Esophagus squamous epithelium (tissue), 5 donors: Measurements from ENCODE around the gene CPED1. TPM values are rescaled to one million over a fixed set of nuclear protein-coding genes. Genes with fewer than 3 reads are reported as not detected.
"Not testable (repeated sequence)": the region's sequence is repeated elsewhere in the genome, so short reads cannot be mapped to it uniquely, and the experiment has no call there.

ENCODE experiments used
- DNase-seq: peaks from one replicate; lab custom pipeline; 2025; lab: John Stamatoyannopoulos, UW
- H3K27ac ChIP-seq, 4 donors: fragments of 200-600 bp; sonication (generic); one replicate each; pipeline ENCODE4 v1.5.1; 2016 to 2019; ENCODE audit warnings: mild to moderate bottlenecking in 1 of 4
- H3K27me3 ChIP-seq, 4 donors: fragments of 200-600 bp; sonication (generic); 1 replicate in 3 of 4; 2 replicates in 1 of 4; pipeline versions ENCODE4 v1.5.1 to v1.6.0; 2017 to 2021; ENCODE audit warnings: antibody characterized with exemption in 1 of 4
- H3K36me3 ChIP-seq, 3 donors: fragments of 200-600 bp; sonication (generic); one replicate each; pipeline ENCODE4 v1.5.1; 2016 to 2019
- H3K4me1 ChIP-seq, 3 donors: fragments of 200-600 bp; sonication (generic); one replicate each; pipeline ENCODE4 v1.5.1; 2017 to 2019
- H3K4me3 ChIP-seq, 4 donors: fragments of 200-600 bp; sonication (generic); 1 replicate in 3 of 4; 2 replicates in 1 of 4; pipeline ENCODE4 v1.5.1; 2016 to 2019; ENCODE audit warnings: mild to moderate bottlenecking in 2 of 4, moderate library complexity in 1 of 4
- H3K9me3 ChIP-seq, 3 donors: fragments of 200-600 bp; sonication (generic); one replicate each; pipeline ENCODE4 v1.5.1; 2016 to 2019
- POLR2A ChIP-seq, 4 donors: fragments of 450-650 bp; IDR thresholded peaks; one replicate each; pipeline ENCODE4 v1.6.1; 2017; ENCODE audit warnings: antibody characterized with exemption in 4 of 4, mild to moderate bottlenecking in 4 of 4, moderate library complexity in 3 of 4
- WGBS, 2 donors: methylation state at CpG; one replicate each; pipeline ENCODE4 v1.1.5; 2018; 5-methylcytosine and 5-hydroxymethylcytosine counted together
- intact Hi-C: fragments of 100-400 bp; cut with DNase I; formaldehyde crosslinking; loops from one replicate; pipeline ENCODE4 v1.15.0; 2022
- total RNA-seq, 4 donors: library from RNA; depleted of rRNA; stranded (reverse); fragments of >200 nt; gene quantifications; one replicate each; pipeline ENCODE4 v1.1.0, GENCODE V29; 2016
- TF ChIP-seq, protein P1 (sequence below), 6 experiments: fragments of 450-650 bp in 4 of 6; fragments of 200-600 bp in 2 of 6; sonication (generic) in 2 of 6; IDR thresholded peaks; one replicate each; pipeline ENCODE4 v1.5.1; 2016 to 2019; ENCODE audit warnings: antibody characterized with exemption in 6 of 6, mild to moderate bottlenecking in 4 of 6, moderate library complexity in 4 of 6
- donor health status: DM: yes; HTN: yes; CAD: no.

Gene CPED1
- total RNA-seq, 4 donors from 2014 or later, result 0.61 to 6.3 (median 2.3) TPM

DNA sequence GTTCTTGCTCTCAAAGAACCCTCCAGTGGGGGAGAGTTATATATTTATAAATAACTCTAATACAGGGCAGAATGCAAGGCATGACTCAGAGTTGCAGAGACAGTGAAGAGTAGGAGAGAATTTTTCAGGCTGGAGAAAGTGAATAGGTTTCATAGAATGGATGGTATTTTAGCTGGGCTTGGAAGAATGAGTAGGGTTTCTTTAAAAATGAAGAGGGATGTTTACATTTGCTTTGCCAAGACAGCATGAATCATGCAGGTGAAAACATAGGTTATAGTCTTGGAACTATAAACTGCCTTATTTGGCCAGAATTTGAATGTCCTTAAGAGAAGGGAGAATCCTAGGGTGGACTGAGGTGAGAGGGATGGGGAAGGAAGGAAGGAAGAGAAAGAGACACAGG, 124.8 kb downstream of the CPED1 start:
- H3K4me1 ChIP-seq, result no peaks in the 10 kb centered on the region
- H3K36me3 ChIP-seq, result no peaks in the 10 kb centered on the region
- H3K27ac ChIP-seq, result no peak overlapping the region
- H3K9me3 ChIP-seq, result no peaks in the 10 kb centered on the region
- intact Hi-C loops, result no loop called here
- TF ChIP-seq POLR2A (IDR thresholded peaks at IDR 0.05), result no peak
- H3K27me3 ChIP-seq, result no peaks in the 10 kb centered on the region
- DNase-seq, result no peak
- H3K4me3 ChIP-seq, result no peak overlapping the region

- Histone ChIP-seq H3K4me3 (no peak overlapping the region), H3K9me3 (no peaks in the 10 kb centered on the region), H3K27ac (no peak overlapping the region), H3K36me3 (no peaks in the 10 kb centered on the region), H3K4me1 (no peaks in the 10 kb centered on the region), H3K27me3 (no peaks in the 10 kb centered on the region)
- WGBS, 2 donors, result 42 to 67% methylated on average over 1 of the region's 1 CpG
- DNase-seq, result no peak
- TF ChIP-seq POLR2A (IDR thresholded peaks at IDR 0.05), result no peak
- TF ChIP-seq, protein P1, sequence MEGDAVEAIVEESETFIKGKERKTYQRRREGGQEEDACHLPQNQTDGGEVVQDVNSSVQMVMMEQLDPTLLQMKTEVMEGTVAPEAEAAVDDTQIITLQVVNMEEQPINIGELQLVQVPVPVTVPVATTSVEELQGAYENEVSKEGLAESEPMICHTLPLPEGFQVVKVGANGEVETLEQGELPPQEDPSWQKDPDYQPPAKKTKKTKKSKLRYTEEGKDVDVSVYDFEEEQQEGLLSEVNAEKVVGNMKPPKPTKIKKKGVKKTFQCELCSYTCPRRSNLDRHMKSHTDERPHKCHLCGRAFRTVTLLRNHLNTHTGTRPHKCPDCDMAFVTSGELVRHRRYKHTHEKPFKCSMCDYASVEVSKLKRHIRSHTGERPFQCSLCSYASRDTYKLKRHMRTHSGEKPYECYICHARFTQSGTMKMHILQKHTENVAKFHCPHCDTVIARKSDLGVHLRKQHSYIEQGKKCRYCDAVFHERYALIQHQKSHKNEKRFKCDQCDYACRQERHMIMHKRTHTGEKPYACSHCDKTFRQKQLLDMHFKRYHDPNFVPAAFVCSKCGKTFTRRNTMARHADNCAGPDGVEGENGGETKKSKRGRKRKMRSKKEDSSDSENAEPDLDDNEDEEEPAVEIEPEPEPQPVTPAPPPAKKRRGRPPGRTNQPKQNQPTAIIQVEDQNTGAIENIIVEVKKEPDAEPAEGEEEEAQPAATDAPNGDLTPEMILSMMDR (IDR thresholded peaks at IDR 0.05), result no peak
- intact Hi-C loops, result no loop called here
These were observed 127.9 kb downstream of the CPED1 start for GRCh38 chr7:121116396-121116795.

DNA sequence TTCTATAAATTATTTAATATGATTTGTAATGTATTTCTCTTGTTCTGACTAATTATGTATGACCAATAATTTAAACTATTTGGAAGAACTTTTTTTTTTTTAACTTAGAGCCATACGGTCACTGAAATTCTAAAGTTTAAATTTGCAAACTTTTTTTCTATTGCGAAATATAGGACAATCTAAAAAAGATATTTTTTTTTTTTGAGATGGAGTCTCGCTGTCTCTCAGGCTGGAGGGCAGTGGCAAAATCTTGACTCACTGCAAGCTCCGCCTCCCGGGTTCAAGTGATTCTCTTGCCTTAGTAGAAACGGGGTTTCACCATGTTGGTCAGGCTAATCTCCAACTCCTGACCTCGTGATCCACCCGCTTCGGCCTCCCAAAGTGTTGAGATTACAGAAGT, 130.5 kb downstream of the CPED1 start:
- WGBS, 2 donors, result 88 to 89% methylated on average over 8 to 9 of the region's 9 CpGs
- no peak for TF ChIP-seq POLR2A (IDR thresholded peaks at IDR 0.05)
- TF ChIP-seq, protein P1 (IDR thresholded peaks at IDR 0.05), result no peak
- Histone ChIP-seq H3K36me3 (no peaks in the 10 kb centered on the region), H3K9me3 (no peaks in the 10 kb centered on the region), H3K27me3 (no peaks in the 10 kb centered on the region), H3K27ac (no peak overlapping the region), H3K4me3 (no peak overlapping the region), H3K4me1 (no peaks in the 10 kb centered on the region)
- intact Hi-C loops, result no loop called here
- DNase-seq, result no peak

DNA sequence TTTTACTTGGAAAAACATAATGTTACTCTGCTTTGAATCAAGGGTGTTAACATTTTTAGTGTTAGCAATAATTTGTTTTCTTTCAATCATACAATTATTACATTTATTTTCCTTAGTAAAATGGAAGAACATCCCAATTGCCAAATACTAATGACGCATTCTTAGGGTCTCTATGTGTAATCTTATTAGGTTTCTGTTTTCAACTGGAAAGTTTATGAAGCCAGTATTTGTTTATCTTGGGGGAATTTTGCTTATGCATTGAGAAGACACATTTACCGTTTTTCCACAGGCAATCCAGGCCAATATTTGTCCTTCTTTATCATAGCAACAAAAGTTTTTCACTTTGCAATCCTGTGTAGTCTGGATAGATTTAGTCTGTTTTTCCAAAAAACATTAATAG, 134.5 kb downstream of the CPED1 start:
- no peak for DNase-seq
- Histone ChIP-seq H3K27ac (no peak overlapping the region), H3K27me3 (no peaks in the 10 kb centered on the region), H3K9me3 (no peaks in the 10 kb centered on the region), H3K4me1 (no peaks in the 10 kb centered on the region), H3K4me3 (no peak overlapping the region), H3K36me3 (no peaks in the 10 kb centered on the region)
- intact Hi-C loops, result no loop called here
- TF ChIP-seq, protein P1 (IDR thresholded peaks at IDR 0.05), result no peak
- TF ChIP-seq POLR2A (IDR thresholded peaks at IDR 0.05), result no peak
- 49 to 71% methylated on average over 2 of the region's 2 CpGs for WGBS, 2 donors

DNA sequence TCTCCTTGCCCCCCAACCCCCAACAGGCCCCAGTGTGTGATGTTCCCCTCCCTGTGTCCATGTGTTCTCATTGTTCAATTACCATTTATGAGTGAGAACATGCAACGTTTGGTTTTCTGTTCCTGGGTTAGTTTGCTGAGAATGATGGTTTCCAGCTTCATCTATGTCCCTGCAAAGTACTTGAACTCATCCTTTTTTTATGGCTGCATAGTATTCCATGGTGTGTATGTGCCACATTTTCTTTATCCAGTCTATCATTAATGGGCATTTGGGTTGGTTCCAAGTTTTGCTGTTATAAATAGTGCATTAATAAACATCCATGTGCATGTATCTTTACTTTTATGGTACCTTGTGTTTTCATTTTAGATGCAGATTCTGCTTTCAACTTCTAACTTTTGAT, 136.9 kb downstream of the CPED1 start:
- intact Hi-C loops, result not testable (repeated sequence)

DNA sequence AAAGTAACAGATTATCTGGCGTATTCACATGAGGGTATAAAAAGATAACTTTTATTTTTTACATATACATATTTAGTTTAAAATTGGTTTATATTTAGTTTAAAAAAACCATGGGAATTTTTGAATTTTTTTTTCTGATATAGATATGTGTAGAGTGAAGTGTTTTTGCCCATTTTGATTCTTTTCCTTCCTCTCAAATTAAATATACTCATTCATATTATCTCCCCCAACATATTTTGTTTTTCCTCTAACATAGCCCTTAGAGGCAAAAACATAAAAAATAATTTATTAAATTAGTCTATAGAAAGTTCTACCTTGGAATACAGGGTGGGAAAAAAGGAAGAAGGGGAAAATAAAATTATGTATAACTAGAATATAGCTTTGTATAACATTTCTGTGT, 137.7 kb downstream of the CPED1 start:
- no peak for TF ChIP-seq POLR2A (IDR thresholded peaks at IDR 0.05)
- TF ChIP-seq, protein P1 (IDR thresholded peaks at IDR 0.05), result no peak
- no peaks in the 10 kb centered on the region for H3K9me3 ChIP-seq
- no peak for DNase-seq
- no peaks in the 10 kb centered on the region for H3K36me3 ChIP-seq
- no peak overlapping the region for H3K4me3 ChIP-seq
- intact Hi-C loops, result no loop called here
- no peaks in the 10 kb centered on the region for H3K4me1 ChIP-seq
- no peaks in the 10 kb centered on the region for H3K27me3 ChIP-seq
- H3K27ac ChIP-seq, result no peak overlapping the region
- WGBS, 2 donors, result 94 to 96% methylated on average over 1 of the region's 1 CpG

More for the DNA sequence above, 136.9 kb downstream of the CPED1 start:
- not testable (repeated sequence) for H3K27ac ChIP-seq, H3K27me3 ChIP-seq, H3K4me1 ChIP-seq, H3K9me3 ChIP-seq, H3K4me3 ChIP-seq, DNase-seq, H3K36me3 ChIP-seq
- WGBS, 2 donors, result 50 to 69% methylated on average over 1 of the region's 1 CpG
